NCI-H2227 treated with DMSO at 0.1 percent for 48 hours (cell line): ENCODE data around the gene LCT.

Experiments used
- DNase-seq: peaks from one replicate; lab custom pipeline; 2025; lab: John Stamatoyannopoulos, UW

LCT gene

GRCh38 chr2:135742325-135742757 is 94.6 kb downstream of the LCT start:
- DNase-seq = peak; percentile 66

GRCh38 chr2:135741395-135742324 is 95.3 kb downstream of the LCT start, which contains the start of gene UBXN4:
Gene UBXN4 (plus strand): TSS chr2:135741855. CDS start chr2:135741930, 75 bp downstream.
- DNase-seq = peak; percentile 99

DNA sequence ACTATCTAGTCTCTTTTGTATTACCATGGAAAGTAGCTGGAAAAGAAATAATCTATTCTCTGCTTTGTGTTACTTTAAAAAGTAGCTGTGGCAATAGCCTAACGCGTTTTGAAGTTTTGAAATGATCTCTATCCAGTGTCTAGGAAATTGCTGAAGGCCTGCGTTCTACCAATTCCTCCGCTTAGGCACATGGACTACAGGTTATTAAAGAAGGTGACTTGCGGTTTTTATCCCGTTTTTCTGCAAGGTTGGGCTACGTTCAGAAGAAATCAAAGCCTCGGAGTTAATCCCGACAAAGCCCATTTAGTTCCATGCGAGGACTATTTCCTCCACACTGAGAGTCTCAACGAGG is 96.0 kb downstream of the LCT start:
- DNase-seq = no peak

- DNase-seq = no peak
Observed at GRCh38 chr2:135740206-135740605, 96.8 kb downstream of the LCT start.
